HG03159 (cell line): ENCODE measurements around the gene KRT14.
"Not testable (repeated sequence)": the region's sequence is repeated elsewhere in the genome, so short reads cannot be mapped to it uniquely, and the experiment has no call there.

Experiments used
- ATAC-seq: cut with Tn5 transposase; IDR thresholded peaks from one replicate; pipeline ENCODE4 v1.9.1; 2021; ENCODE audit warnings: mild to moderate bottlenecking, moderate library complexity; ENCODE audit not compliant: unreplicated experiment

KRT14 gene

DNA sequence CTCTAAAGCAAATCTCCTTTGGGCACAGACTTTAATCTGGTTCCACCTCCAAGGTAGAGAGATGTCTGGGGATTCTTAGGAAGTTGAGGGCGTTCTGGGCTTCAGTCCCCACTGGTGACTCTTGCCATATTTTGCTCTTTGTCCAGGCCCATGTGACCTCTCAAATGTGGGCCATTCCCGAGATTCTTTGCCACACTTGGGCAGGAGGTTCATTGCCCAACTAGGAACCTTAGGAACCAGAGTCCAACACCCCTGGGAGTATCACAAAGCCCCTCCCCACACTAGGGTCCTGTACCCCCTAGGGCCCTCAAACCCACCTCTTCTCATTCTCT, 6.5 kb downstream of the KRT14 start:
- no peak for ATAC-seq

GRCh38 chr17:41579484-41580243, 7.0 kb downstream of the KRT14 start:
- ATAC-seq = no peak

DNA sequence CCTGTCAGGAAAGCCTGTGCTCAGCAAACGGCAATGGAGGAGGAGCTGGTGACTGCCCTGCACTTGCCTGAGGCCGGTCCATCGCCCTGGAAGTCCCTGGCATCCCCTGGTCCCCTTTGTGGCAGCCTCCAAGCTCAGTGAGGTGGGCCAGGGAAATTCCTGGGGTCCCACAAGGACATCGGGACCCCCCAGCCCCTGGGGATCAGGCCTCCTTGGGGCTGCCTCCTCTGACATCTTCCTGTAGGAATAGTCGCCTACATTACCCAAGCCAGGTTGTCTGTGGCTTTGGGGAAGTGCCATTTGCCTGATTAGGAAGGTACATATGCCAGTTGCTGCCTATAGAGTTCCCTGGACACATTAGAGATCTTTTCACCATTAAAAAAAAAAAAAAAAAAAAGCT, 7.7 kb downstream of the KRT14 start:
- no peak for ATAC-seq

GRCh38 chr17:41578538-41578937, 8.2 kb downstream of the KRT14 start:
- no peak for ATAC-seq

GRCh38 chr17:41576740-41577139, 10.0 kb downstream of the KRT14 start:
- ATAC-seq = not testable (repeated sequence)

GRCh38 chr17:41575336-41575735, 11.4 kb downstream of the KRT14 start:
- no peak for ATAC-seq

- ATAC-seq = no peak
These were observed 14.9 kb downstream of the KRT14 start, which contains the start of gene KRT9 for GRCh38 chr17:41571561-41572434. KRT9 (minus strand) TSS chr17:41572059; CDS start chr17:41571992, 67 bp downstream.

- no peak for ATAC-seq
These were observed 19.4 kb downstream of the KRT14 start for GRCh38 chr17:41567317-41567716.

DNA sequence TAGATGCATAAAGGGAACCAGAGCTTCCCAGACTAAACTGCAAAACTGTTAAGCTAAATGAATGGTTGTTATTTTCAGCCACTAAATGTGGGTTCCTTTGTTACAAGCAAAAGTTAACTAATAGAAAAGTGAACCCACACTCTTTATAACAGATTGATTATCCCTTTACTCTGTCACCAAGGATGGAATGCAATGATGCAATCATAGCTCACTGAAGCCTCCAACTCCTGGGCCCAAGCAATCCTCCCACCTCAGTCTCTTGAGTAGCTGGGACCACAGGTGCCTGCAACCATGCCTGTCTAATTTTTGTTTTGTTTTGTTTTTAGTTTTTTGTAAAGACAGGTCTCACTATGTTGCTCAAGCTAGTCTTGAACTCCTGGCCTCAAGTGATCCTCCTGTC, 21.4 kb downstream of the KRT14 start:
- no peak for ATAC-seq

DNA sequence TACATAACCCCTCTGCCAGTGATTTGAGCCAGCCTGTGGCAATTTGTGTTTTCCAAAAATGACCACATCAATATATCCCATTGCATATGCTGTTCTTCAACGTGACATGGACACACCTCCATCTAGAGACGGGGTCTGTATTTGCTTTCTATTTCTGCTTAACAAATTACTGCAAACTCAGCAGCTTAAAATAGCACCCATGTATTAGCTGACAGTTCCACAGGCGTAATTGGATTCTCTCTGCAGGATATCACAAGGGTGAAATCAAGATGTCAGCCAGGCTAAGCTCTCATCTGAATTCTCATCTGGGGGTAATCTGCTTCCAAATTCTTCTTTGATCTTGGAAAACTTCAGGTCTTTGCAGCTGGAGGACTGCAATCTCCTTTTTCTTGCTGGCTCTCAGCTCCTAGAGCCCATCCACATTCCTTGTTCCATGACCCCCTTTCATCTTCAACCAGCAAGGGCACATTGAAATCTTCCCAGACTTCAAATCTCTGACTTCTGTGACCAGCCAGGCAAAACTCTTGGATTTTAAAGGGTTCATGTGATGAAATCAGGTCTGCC, 23.0 kb downstream of the KRT14 start:
- ATAC-seq = no peak

DNA sequence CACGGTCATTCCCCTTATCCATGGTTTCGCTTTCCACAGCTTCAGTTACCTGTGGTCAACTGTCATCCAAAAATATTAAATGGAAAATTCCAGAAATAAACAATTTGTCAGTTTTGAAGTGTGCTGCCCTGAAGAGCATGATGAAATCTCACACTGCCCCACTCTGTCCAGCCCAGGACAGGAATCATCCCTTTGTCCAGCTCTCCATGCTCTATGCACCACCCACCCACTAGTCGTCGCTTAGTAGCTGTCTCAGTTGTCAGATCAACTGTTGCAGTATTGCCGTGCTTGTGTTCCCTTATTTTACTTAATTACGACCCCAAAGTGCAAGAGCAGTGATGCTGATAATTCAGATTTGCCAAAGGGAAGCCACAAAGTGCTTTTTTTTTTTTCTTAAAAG, 25.1 kb downstream of the KRT14 start:
- ATAC-seq = no peak

DNA sequence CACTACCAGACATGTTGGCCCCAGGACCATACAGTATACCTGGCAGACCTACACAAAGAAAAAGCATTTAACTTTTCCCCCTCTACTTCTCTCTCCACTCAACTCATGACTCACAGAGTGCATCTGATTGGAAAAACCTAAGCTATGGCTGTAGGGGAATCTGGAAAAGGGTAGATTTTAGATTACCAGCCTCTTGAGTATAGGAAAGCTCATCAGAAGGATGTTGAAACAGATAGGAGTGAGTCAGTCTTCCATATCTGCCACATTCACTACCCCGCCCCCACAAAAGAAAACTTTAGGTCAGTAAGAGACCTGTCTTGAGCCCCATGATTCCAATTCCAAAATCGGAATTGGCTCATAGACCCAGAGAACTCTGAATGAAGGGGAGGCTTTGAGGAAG, 27.1 kb downstream of the KRT14 start:
- ATAC-seq = no peak

DNA sequence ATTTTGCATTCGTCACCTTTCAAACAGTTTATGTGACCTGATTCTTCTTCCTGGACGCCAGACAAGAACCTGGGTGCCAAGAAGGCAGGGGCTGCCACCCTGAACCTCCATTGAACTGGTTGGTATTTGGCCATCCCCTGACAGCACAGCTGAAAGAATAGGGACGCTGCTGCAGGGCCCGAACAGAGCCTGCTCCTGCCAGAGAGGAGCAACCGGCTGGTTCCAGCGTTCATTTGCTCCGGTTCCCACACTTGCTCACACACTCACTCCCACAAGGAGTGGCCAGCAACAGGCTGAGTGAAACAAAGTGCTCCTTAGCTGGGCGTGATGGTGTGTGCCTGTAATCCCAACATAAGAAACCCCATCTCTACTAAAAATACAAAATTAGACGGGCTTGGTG, 29.8 kb downstream of the KRT14 start:
- ATAC-seq = no peak

GRCh38 chr17:41556306-41556705, 30.4 kb downstream of the KRT14 start:
- no peak for ATAC-seq

DNA sequence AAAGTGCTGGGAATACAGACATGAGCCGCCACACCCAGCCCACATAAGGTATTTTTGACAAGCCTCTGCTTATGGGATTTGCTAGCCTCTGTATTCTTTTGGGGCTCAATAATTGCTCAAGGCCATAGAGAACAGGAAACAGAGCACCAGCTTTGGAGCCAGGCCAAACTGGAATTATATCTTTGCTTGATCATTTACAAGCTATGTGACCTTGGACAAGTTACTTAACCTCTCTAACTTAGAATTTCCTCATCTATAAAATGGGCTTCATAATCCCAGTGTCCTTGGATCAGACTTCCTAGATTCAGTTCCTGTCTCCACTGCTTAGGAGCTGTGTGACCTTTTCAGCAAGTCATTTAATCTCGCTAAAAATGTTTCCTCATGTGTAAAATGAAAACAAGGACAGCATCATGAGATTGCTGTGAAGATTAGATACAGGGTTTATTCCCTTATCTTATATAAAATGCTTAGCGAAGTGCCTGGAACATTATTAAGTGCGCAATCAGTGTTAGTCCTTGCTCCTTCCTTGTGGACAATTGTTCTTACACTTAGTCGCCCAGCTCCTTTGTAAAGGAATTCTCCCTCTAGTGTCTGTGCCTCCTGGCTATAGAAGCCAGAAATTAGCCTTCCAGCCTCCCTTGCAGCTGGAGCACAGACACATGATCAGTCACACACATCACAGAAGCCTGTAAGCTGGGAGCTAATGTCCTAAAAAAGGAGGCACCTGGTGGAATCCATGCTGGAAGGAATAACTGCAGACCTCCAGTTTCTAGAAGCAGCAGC, 31.4 kb downstream of the KRT14 start:
- ATAC-seq = no peak

DNA sequence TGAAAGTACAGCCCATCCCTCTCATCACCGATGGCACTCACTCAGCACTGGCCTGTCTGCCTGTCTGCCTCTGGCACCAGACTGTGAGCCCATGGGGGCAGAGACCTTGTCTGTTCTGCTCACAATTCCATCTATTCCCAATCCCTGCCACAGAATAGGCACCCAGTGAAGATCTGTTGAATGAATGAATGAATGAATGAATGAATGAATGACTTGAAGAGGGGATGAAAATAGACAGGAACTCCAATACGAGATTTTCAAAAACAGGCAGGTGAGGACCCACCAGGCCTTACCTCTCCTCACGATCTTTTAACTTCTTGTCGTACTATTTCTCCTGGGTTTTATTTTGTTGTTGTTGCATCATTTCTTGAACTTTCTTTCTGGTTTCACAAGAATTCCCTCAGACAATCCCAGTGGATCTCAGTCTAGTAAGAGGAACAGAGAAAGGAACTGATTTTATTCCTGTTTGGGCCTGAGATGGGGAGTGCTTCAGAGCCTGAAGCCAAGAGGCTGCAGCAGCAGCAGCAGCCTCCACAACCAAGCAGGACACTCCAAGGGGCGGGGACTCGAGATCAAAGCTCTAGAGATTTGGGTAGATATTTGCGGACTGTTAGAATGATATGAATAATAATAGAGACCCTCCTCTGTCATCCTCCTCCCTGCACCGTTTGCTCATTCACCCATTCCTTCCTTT, 32.6 kb downstream of the KRT14 start:
- ATAC-seq = no peak

GRCh38 chr17:41553176-41553575, 33.5 kb downstream of the KRT14 start:
- ATAC-seq = no peak

GRCh38 chr17:41552455-41552854, 34.2 kb downstream of the KRT14 start:
- no peak for ATAC-seq

- no peak for ATAC-seq
These were observed 35.3 kb downstream of the KRT14 start for GRCh38 chr17:41551365-41551764.

GRCh38 chr17:41549596-41550039, 37.1 kb downstream of the KRT14 start:
- ATAC-seq = no peak
